ENCODE results near the gene RYR3.

Gene RYR3

DNA sequence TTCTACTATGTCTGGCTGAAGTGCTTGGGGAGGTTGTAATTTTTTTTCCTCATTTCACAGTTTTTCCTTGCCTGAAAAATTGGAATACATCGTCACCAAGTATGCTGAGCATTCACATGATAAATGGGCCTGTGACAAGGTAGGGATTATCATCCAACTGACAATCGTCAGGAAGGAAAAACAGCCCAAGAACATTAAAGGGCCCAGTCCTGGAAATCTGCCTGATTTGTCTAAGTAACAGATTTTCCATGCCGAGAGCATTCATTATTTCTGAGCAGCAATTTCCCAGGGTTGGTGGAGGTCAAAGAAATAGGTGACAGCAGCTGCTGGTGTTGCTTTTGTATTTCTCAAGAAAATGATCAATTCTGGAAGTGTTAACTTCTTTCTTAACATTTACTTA, 431.5 kb downstream of the RYR3 start:
- Histone ChIP-seq H2AFZ (ENCODE audit: low read length, unreplicated experiment) (no peak overlapping the region), H3K27me3 (ENCODE audit: insufficient read depth, low read length) (peaks cover 30% of the 10 kb centered on the region; the same call in 1 of the 2 replicates), H3K4me1 (ENCODE audit: control insufficient read depth, insufficient read depth, low read length, unreplicated experiment) (no peaks in the 10 kb centered on the region), H3K36me3 (ENCODE audit: insufficient read depth, low read length) (no peaks in the 10 kb centered on the region), H3K79me2 (ENCODE audit: control insufficient read depth, insufficient read depth, low read length, unreplicated experiment) (no peaks in the 10 kb centered on the region), H3K27ac (ENCODE audit: low read depth, low read length) (no peak overlapping the region), H3K4me3 (ENCODE audit: low read depth, low read length) (no peak overlapping the region)

DNA sequence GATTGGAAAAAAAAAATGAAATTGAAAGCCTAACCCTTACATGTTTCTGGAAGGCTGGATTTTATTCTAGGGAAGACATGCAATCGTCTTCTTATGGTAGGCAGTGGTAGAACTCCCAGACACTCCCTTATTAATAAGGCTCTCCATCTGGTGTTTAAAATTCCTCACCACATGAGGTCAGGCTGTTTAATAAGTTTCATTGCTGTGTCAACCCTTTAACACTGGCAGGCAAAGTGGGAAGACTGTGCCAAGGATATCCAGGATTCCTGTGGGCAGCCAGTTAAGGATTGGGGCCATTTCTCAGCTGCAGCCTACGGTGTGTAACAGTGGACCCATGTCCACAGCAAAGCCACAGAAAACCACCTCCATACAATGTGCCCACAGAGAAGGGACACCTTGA, 432.0 kb downstream of the RYR3 start:
- Histone ChIP-seq H3K27me3 (ENCODE audit: insufficient read depth, low read length) (peaks cover 30% of the 10 kb centered on the region; the same call in 1 of the 2 replicates), H3K79me2 (ENCODE audit: control insufficient read depth, insufficient read depth, low read length, unreplicated experiment) (no peaks in the 10 kb centered on the region), H3K4me1 (ENCODE audit: control insufficient read depth, insufficient read depth, low read length, unreplicated experiment) (no peaks in the 10 kb centered on the region), H3K36me3 (ENCODE audit: insufficient read depth, low read length) (no peaks in the 10 kb centered on the region), H2AFZ (ENCODE audit: low read length, unreplicated experiment) (no peak overlapping the region), H3K4me3 (ENCODE audit: low read depth, low read length) (no peak overlapping the region), H3K27ac (ENCODE audit: low read depth, low read length) (no peak overlapping the region)

DNA sequence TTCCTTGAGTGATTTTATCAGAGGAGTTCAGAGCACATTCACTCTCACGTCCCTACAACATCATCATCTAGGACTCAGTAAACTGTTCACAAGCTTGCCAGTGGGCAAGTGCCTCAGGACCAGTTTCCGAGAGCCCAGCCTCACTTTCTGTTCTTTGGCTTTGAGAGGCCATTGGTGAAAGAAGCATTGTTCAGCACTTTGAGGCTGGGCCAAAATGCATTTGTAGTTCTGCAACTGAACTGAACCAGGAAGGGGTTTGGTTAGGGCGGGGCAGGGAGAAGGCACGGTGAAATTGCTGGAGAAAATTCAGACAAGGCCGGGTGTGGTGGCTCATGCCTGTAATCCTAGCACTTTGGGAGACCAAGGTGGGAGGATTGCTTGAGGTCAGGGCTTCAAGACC, 435.4 kb downstream of the RYR3 start:
- H3K79me2 ChIP-seq (ENCODE audit: control insufficient read depth, insufficient read depth, low read length, unreplicated experiment): no peaks in the 10 kb centered on the region
- H3K4me1 ChIP-seq (ENCODE audit: control insufficient read depth, insufficient read depth, low read length, unreplicated experiment): no peaks in the 10 kb centered on the region
- no peak overlapping the region for H3K4me3 ChIP-seq (ENCODE audit: low read depth, low read length)
- peaks cover 22% of the 10 kb centered on the region; the same call in 1 of the 2 replicates for H3K27me3 ChIP-seq (ENCODE audit: insufficient read depth, low read length)
- no peak overlapping the region for H2AFZ ChIP-seq (ENCODE audit: low read length, unreplicated experiment)
- no peaks in the 10 kb centered on the region for H3K36me3 ChIP-seq (ENCODE audit: insufficient read depth, low read length)
- no peak overlapping the region for H3K27ac ChIP-seq (ENCODE audit: low read depth, low read length)

DNA sequence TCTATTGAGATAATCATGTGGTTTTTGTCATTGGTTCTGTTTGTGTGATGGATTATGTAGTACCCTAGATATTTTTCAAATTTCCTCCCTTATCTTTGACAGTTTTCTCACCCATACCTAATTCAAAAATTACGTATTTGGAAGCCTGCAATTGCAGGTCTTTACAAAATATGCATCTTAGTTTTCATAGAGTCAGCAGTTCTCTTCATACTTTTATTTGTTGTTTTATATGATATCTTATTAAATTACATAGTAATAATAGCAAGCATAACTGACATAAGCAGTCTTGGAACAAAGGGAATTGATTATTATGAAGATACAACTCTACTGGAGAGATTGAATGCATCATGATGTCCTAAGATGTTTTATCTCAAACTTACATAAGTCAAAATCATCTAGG, 442.2 kb downstream of the RYR3 start:
- Histone ChIP-seq H3K27me3 (ENCODE audit: insufficient read depth, low read length) (peaks cover 29% of the 10 kb centered on the region), H3K4me3 (ENCODE audit: low read depth, low read length) (no peak overlapping the region), H3K79me2 (ENCODE audit: control insufficient read depth, insufficient read depth, low read length, unreplicated experiment) (no peaks in the 10 kb centered on the region), H2AFZ (ENCODE audit: low read length, unreplicated experiment) (no peak overlapping the region), H3K27ac (ENCODE audit: low read depth, low read length) (no peak overlapping the region), H3K36me3 (ENCODE audit: insufficient read depth, low read length) (no peaks in the 10 kb centered on the region), H3K4me1 (ENCODE audit: control insufficient read depth, insufficient read depth, low read length, unreplicated experiment) (no peaks in the 10 kb centered on the region)

DNA sequence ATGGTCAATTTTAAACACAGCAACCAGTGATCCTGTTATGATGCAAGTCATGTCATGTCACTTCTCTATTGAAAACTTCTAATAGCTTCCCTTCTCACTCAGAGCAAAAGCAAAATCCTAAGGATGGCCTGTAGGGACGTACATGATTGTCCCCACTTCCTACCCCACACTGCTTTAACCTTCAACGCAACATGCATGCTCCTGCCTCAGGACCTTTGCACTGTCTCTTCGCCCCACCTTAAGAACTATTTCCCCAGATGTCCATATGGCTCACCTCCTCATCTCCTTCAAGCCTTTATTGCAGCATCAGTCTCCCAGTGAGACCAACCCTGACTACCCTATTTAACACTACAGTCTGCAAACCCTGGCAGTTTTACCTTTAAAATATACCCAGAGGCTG, 443.5 kb downstream of the RYR3 start:
- H3K27ac ChIP-seq (ENCODE audit: low read depth, low read length): no peak overlapping the region
- H3K36me3 ChIP-seq (ENCODE audit: insufficient read depth, low read length): no peaks in the 10 kb centered on the region
- H3K79me2 ChIP-seq (ENCODE audit: control insufficient read depth, insufficient read depth, low read length, unreplicated experiment): no peaks in the 10 kb centered on the region
- H2AFZ ChIP-seq (ENCODE audit: low read length, unreplicated experiment): no peak overlapping the region
- peaks cover 29% of the 10 kb centered on the region for H3K27me3 ChIP-seq (ENCODE audit: insufficient read depth, low read length)
- no peak overlapping the region for H3K4me3 ChIP-seq (ENCODE audit: low read depth, low read length)
- no peaks in the 10 kb centered on the region for H3K4me1 ChIP-seq (ENCODE audit: control insufficient read depth, insufficient read depth, low read length, unreplicated experiment)

DNA sequence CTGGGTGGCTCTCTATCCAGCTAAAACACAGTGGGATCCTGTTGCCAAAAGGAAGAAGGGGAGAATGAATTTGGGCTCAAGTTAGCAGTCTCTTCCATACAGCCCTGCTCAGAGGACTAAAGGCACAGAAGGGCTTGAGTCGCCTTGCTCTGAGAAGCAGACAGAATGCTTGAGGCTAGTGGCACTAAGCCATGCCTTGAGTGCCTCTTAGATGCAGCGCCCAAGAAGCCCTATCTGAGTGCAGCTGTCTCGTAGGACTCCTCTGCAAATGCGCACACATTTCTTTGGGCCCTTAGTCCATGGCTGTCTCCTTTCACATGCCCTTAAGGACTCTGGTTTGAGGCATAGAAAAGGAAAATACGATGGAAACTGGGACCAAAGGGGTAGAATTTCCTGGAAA, 446.2 kb downstream of the RYR3 start:
- H3K27ac ChIP-seq (ENCODE audit: low read depth, low read length): no peak overlapping the region
- no peaks in the 10 kb centered on the region for H3K4me1 ChIP-seq (ENCODE audit: control insufficient read depth, insufficient read depth, low read length, unreplicated experiment)
- no peak overlapping the region for H2AFZ ChIP-seq (ENCODE audit: low read length, unreplicated experiment)
- no peaks in the 10 kb centered on the region for H3K36me3 ChIP-seq (ENCODE audit: insufficient read depth, low read length)
- H3K4me3 ChIP-seq (ENCODE audit: low read depth, low read length): no peak overlapping the region
- no peaks in the 10 kb centered on the region for H3K79me2 ChIP-seq (ENCODE audit: control insufficient read depth, insufficient read depth, low read length, unreplicated experiment)
- H3K27me3 ChIP-seq (ENCODE audit: insufficient read depth, low read length): peaks cover 29% of the 10 kb centered on the region

DNA sequence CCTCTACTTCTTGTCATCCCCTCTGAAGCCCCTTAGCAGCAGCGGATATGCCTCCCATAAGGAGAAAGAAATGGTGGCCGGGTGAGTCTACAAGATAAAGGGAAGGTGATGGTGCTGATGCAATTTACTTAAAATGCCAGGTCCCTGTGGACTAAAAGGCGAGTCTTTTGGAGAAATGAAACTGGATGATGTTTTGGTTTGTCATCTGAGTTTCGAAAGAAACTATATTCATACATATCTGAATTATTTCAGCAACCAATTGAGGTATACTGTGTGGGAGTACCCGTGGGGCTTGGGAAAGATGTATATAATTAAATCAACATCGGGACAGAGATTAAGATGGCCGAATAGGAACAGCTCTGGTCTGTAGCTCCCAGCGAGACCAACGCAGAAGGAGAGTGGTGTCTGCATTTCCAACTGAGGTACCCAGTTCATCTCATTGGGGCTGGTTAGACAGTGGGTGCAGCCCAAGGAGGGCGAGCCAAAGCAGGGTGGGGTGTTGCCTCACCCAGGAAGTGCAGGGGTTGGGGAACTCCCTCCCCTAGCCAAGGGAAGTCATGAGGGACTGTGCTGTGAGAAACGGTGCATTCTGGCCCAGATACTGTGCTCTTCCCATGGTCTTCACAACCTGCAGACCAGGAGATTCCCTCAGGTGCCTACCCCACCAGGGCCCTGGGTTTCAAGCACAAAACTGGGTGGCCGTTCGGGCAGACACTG, 446.9 kb downstream of the RYR3 start:
- no peaks in the 10 kb centered on the region for H3K79me2 ChIP-seq (ENCODE audit: control insufficient read depth, insufficient read depth, low read length, unreplicated experiment)
- no peaks in the 10 kb centered on the region for H3K36me3 ChIP-seq (ENCODE audit: insufficient read depth, low read length)
- H3K27ac ChIP-seq (ENCODE audit: low read depth, low read length): no peak overlapping the region
- no peaks in the 10 kb centered on the region for H3K4me1 ChIP-seq (ENCODE audit: control insufficient read depth, insufficient read depth, low read length, unreplicated experiment)
- no peak overlapping the region for H3K4me3 ChIP-seq (ENCODE audit: low read depth, low read length)
- H3K27me3 ChIP-seq (ENCODE audit: insufficient read depth, low read length): peaks cover 29% of the 10 kb centered on the region
- no peak overlapping the region for H2AFZ ChIP-seq (ENCODE audit: low read length, unreplicated experiment)

DNA sequence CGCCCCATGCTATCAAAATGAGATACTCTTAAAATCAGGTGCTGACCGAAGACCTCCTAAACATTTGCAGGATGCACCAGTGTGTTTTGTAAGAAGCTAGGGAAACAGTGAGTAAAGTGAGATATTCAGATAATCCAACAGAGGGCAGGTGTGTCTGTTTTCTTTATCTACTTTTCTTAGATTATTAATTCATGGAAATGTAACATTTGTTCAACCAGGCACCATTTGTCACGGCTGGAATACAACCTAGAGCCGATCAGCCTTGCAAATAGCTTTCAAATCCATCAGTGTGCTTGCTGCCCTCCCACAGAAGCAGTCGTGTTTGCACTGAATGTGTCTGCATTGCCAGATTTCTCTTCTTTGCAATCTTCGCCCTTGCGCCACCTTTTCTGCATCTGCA, 455.6 kb downstream of the RYR3 start:
- no peaks in the 10 kb centered on the region for H3K36me3 ChIP-seq (ENCODE audit: insufficient read depth, low read length)
- no peak overlapping the region for H3K27ac ChIP-seq (ENCODE audit: low read depth, low read length)
- no peaks in the 10 kb centered on the region for H3K79me2 ChIP-seq (ENCODE audit: control insufficient read depth, insufficient read depth, low read length, unreplicated experiment)
- peaks cover 10% of the 10 kb centered on the region for H3K27me3 ChIP-seq (ENCODE audit: insufficient read depth, low read length)
- H2AFZ ChIP-seq (ENCODE audit: low read length, unreplicated experiment): no peak overlapping the region
- no peaks in the 10 kb centered on the region for H3K4me1 ChIP-seq (ENCODE audit: control insufficient read depth, insufficient read depth, low read length, unreplicated experiment)
- no peak overlapping the region for H3K4me3 ChIP-seq (ENCODE audit: low read depth, low read length)

DNA sequence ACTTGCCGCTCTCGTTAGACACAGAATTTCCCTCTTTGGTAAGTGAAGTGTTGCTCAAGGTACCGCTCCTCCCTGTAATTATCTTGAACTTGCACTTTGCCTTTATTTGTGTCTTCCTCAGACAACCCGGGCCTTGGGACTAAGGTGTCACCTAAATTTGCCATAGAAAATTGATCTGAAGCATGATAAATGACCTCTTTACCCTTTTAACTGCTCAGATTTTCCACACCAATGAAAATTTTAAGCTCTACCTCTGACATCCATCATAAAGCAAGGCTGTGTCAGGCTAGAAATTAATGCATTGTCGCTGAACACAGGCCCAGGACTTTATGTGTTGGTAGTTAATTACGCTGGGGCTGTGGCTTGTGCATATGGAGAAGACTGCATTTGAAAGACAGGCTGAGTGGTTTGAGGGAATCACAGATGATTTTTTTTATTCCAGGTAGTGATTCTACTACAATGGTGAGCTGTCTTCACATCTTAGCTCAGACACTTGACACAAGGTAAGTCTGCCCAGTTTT, 458.0 kb downstream of the RYR3 start:
- Histone ChIP-seq H3K27ac (ENCODE audit: low read depth, low read length) (no peak overlapping the region), H3K4me3 (ENCODE audit: low read depth, low read length) (no peak overlapping the region), H2AFZ (ENCODE audit: low read length, unreplicated experiment) (no peak overlapping the region), H3K36me3 (ENCODE audit: insufficient read depth, low read length) (no peaks in the 10 kb centered on the region), H3K79me2 (ENCODE audit: control insufficient read depth, insufficient read depth, low read length, unreplicated experiment) (no peaks in the 10 kb centered on the region), H3K4me1 (ENCODE audit: control insufficient read depth, insufficient read depth, low read length, unreplicated experiment) (no peaks in the 10 kb centered on the region), H3K27me3 (ENCODE audit: insufficient read depth, low read length) (peaks cover 32% of the 10 kb centered on the region)

DNA sequence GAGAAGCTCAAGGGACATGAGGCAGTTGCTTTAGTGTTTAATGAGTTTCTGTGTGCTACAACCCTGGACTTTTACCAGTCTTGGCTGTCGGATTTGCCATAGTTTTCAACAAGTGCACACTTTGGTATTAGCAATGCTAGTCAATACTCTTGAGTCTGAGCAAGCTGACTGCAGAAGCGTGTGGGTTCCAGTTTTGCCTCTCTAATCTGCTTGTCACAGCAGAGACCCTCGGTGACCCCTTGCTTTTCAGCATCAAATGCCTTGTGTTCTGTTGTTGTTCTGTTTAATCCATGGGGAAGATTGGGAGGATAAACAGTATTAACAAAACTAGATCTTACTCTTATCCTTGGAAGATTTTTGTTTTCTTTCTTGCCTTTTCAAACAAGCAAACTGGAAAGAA, 463.2 kb downstream of the RYR3 start:
- Histone ChIP-seq H3K4me3 (ENCODE audit: low read depth, low read length) (no peak overlapping the region), H3K27me3 (ENCODE audit: insufficient read depth, low read length) (peaks cover 70% of the 10 kb centered on the region), H3K4me1 (ENCODE audit: control insufficient read depth, insufficient read depth, low read length, unreplicated experiment) (no peaks in the 10 kb centered on the region), H3K79me2 (ENCODE audit: control insufficient read depth, insufficient read depth, low read length, unreplicated experiment) (no peaks in the 10 kb centered on the region), H3K27ac (ENCODE audit: low read depth, low read length) (no peak overlapping the region), H2AFZ (ENCODE audit: low read length, unreplicated experiment) (no peak overlapping the region), H3K36me3 (ENCODE audit: insufficient read depth, low read length) (no peaks in the 10 kb centered on the region)

DNA sequence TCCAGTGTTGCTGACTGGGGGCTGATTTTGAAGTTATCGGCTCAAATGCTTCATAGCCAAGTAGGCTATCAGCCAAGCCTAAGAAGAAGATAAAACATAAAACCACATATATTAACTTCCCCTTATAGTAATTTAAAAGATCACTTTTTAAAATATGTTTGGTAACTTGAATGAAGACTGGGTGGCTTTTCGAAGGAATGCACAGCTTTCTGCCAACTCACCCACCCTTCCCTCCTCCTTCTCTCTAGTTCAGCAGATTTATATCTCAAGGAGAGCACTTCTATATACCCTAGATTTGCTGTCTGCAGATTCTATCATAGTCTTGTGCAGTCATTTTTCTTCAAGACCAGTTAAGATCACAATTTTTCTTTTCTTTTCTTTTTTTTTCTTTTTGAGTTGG, 468.1 kb downstream of the RYR3 start:
- Histone ChIP-seq H3K4me3 (ENCODE audit: low read depth, low read length) (no peak overlapping the region), H3K36me3 (ENCODE audit: insufficient read depth, low read length) (no peaks in the 10 kb centered on the region), H3K79me2 (ENCODE audit: control insufficient read depth, insufficient read depth, low read length, unreplicated experiment) (no peaks in the 10 kb centered on the region), H3K4me1 (ENCODE audit: control insufficient read depth, insufficient read depth, low read length, unreplicated experiment) (no peaks in the 10 kb centered on the region), H3K27me3 (ENCODE audit: insufficient read depth, low read length) (peaks cover 62% of the 10 kb centered on the region), H2AFZ (ENCODE audit: low read length, unreplicated experiment) (no peak overlapping the region), H3K27ac (ENCODE audit: low read depth, low read length) (no peak overlapping the region)
